ENCODE measurements around the gene ADAMTS6. TPM values are rescaled to one million over a fixed set of nuclear protein-coding genes. Genes with fewer than 3 reads are reported as not detected.

Gene ADAMTS6
- total RNA-seq, 1 donor from 2014 or later = 16.7 TPM

GRCh38 chr5:65128226-65128625 lies 353.5 kb downstream of the ADAMTS6 start:
- H3K4me3 Mint-ChIP-seq (ENCODE audit: unreplicated experiment) = no peak overlapping the region
- H3K27me3 Mint-ChIP-seq (ENCODE audit: unreplicated experiment) = no peaks in the 10 kb centered on the region
- no peaks in the 10 kb centered on the region for H3K9me3 Mint-ChIP-seq (ENCODE audit: unreplicated experiment)
- H3K4me1 Mint-ChIP-seq (ENCODE audit: unreplicated experiment) = no peaks in the 10 kb centered on the region
- H3K27ac Mint-ChIP-seq (ENCODE audit: unreplicated experiment) = no peak overlapping the region
- H3K36me3 Mint-ChIP-seq (ENCODE audit: low read depth, unreplicated experiment) = no peaks in the 10 kb centered on the region
- no peak for DNase-seq (ENCODE audit: low spot score)
- TF ChIP-seq CTCF (IDR thresholded peaks at IDR 0.05; ENCODE audit: unreplicated experiment) = no peak

GRCh38 chr5:65127161-65127901 lies 354.4 kb downstream of the ADAMTS6 start:
- Mint-ChIP-seq H3K4me3 (ENCODE audit: unreplicated experiment) (no peak overlapping the region), H3K27ac (ENCODE audit: unreplicated experiment) (no peak overlapping the region), H3K27me3 (ENCODE audit: unreplicated experiment) (no peaks in the 10 kb centered on the region), H3K4me1 (ENCODE audit: unreplicated experiment) (no peaks in the 10 kb centered on the region), H3K36me3 (ENCODE audit: low read depth, unreplicated experiment) (peaks cover 3% of the 10 kb centered on the region), H3K9me3 (ENCODE audit: unreplicated experiment) (no peaks in the 10 kb centered on the region)
- no peak for TF ChIP-seq CTCF (IDR thresholded peaks at IDR 0.05; ENCODE audit: unreplicated experiment)
- no peak for DNase-seq (ENCODE audit: low spot score)

DNA sequence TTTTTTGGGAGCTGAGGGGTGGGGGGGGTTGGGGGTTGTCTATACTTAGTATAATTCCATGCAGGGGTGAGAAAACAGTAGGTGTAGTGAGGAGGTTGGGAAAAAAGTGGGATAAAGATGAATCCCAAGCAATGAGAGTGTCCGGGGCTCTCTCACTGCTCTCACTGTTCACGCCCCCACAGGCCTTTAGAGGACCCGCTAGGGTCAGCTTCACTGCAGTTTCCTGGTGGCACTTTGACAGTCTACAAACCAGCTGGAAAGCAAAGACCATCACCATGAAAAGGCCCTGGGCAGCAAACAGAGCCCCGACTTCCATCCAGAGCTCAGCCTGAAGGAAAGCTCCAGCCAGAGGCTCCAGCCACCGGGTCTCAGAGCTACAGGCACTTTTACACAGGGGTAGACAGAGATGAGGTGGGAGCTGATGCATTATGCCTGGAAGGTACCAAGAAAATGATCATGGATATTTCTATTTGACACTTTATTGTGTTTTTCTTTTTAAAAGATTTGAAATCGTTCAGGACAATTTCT lies 355.1 kb downstream of the ADAMTS6 start:
- DNase-seq (ENCODE audit: low spot score) = no peak

DNA sequence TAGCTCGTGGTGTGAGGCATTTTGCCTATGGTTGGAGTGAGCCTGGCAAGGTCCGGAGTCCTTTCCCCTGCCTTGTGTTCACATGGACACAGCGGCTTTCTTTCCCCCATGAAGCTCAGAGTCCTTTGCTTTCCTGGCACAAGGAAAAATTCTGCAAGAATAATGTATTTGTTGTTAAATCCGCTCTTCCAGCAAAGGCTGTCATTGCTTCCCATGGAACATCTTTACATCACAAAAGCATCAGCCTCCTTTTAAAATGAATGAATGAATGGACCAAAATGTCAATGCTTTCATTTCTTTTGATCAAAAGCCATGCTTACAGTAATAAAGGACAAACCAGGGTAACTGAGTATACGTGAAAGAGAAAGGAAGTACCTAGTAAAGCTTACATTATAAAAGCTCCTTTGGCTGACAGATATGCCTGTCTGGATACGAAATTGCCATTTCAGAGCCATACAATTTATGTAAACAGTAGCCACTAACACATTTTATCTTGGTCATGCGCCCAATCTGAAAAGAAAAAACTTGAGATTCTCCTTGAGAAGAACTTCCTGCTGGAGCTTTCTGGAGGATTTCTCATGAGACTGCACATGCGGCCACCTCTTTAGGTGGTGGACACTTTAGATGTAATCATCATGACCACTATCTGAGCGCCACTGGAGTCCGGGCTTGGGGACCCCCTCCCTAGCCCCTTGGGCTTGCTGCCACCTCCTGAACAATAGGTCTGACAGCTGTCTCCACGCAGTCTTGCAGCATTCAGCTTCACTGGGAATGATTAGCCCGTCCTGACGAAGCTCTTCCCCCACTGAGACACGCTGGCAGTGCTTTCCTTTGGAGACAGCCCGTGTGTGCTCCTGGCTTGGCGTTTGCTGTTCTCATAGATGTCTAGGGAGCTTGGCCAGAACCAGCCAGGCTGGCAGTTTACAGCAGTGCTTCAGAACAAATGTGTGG lies 355.9 kb downstream of the ADAMTS6 start:
- no peaks in the 10 kb centered on the region for H3K4me1 Mint-ChIP-seq (ENCODE audit: unreplicated experiment)
- DNase-seq (ENCODE audit: low spot score) = no peak
- H3K4me3 Mint-ChIP-seq (ENCODE audit: unreplicated experiment) = no peak overlapping the region
- no peak for TF ChIP-seq CTCF (IDR thresholded peaks at IDR 0.05; ENCODE audit: unreplicated experiment)
- no peaks in the 10 kb centered on the region for H3K27me3 Mint-ChIP-seq (ENCODE audit: unreplicated experiment)
- H3K9me3 Mint-ChIP-seq (ENCODE audit: unreplicated experiment) = no peaks in the 10 kb centered on the region
- H3K36me3 Mint-ChIP-seq (ENCODE audit: low read depth, unreplicated experiment) = peaks cover 4% of the 10 kb centered on the region
- H3K27ac Mint-ChIP-seq (ENCODE audit: unreplicated experiment) = no peak overlapping the region

More for the DNA sequence above, 355.1 kb downstream of the ADAMTS6 start:
- H3K9me3 Mint-ChIP-seq (ENCODE audit: unreplicated experiment) = no peaks in the 10 kb centered on the region
- no peaks in the 10 kb centered on the region for H3K4me1 Mint-ChIP-seq (ENCODE audit: unreplicated experiment)
- no peaks in the 10 kb centered on the region for H3K27me3 Mint-ChIP-seq (ENCODE audit: unreplicated experiment)
- H3K36me3 Mint-ChIP-seq (ENCODE audit: low read depth, unreplicated experiment) = peaks cover 4% of the 10 kb centered on the region
- no peak overlapping the region for H3K27ac Mint-ChIP-seq (ENCODE audit: unreplicated experiment)
- H3K4me3 Mint-ChIP-seq (ENCODE audit: unreplicated experiment) = no peak overlapping the region
- TF ChIP-seq CTCF (IDR thresholded peaks at IDR 0.05; ENCODE audit: unreplicated experiment) = no peak
